AG20443 (cell line): ENCODE results near the gene RNASE4.

Experiments used
- DNase-seq: peaks from one replicate; pipeline ENCODE4 v3.0.0; 2012; ENCODE audit warnings: low spot score, mixed read lengths

The RNASE4 gene

DNA sequence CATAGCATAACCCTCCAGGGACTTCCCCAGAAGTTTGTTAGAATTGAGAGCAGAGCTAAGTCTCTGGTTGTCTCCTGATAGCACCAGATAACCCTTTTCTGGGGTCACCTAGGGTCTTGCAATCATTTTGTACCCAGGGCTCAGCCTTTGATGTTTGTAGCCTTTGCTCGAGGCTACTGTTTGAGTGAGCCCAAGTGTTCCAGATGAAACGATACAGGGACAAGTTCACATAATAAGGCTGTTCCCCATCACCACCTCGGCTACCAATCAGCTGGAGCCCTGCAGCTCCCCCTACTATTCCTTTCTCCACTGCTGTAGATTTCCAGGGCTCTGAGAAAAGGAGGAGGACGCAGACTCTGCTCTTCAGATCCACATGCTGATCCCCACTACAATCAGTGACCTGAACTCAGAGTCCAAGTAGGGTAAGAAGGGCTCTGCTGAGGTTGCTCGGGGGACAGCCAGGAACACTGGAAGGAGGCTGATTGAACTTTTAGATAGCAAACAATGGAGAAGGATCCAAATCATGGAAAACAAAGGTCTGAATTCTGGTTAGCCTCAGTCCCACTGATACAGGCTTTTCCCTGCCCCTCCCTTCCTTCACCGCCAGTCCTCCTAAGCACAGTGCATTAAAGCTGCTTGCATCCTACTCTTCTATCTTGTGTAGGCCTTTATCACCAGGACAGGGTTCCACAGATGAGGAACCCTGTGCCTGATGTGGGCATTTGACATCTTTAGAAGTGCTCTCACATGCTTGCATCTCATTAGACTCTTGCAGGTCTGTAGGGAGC, 61.4 kb downstream of the RNASE4 start, which contains the start of gene EDDM3A:
TSS of gene EDDM3A (plus strand) at position 317 of the 788 bp plus-strand sequence. CDS start 1,694 bp downstream, outside the sequence.
- DNase-seq, result no peak

DNA sequence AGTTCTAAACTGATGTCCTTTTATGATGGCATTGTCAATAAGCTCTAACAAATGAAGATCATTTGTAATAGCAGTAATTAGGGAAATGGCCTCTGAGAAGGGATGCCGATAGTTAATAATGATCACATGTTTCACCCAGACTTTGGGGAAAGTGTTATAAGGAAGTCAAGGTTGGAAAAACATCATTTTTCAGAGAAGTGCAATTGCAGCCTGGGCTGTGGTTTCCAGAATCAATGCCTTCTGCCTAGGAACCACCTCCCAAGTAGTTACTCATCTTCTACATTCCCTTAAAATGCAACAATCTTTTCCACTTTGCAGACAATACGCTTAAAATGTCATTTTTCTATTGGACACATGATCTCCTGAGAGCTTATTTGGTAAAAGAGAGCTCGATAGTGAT, 62.2 kb downstream of the RNASE4 start:
- DNase-seq, result no peak

DNA sequence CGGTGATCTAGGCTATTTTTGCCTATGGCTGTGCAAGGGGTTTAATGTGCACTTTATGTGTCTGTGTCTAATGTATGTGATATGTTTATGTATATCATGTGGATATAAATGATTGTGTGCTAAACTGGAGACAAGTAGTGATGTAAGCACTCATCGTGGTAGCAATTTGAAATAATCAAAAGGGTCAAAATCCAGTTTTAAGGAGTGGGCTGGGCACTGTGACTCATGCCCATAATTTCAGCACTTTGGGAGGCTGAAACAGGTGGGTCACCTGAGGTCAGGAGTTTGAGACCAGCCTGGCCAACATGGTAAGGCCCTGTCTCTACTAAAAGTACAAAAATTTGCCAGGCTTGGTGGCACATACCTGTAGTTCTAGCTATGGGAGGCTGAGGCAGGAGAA, 64.1 kb downstream of the RNASE4 start:
- no peak for DNase-seq

DNA sequence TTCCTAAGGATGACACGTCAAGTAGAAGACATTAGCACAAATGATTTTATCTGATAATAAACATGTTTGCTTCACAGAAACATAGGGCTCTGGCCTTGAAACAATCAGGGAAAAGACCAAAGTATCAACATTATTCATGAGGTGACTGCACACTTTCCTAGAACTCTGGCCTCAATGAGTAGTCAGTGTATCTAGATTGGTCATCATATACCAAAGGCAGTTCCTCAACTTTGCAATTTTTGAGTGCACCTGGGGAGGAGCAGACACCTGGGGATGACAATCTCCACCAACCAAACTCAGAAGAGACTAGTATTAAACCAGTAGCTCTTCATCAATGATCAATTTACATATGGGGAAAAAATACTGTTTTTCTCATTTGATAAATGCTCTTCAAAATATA, 65.8 kb downstream of the RNASE4 start:
- no peak for DNase-seq
